Heart left ventricle (tissue), 13 donors: ENCODE measurements around the gene CDK10.

Source experiments
- POLR2A ChIP-seq, 2 donors: fragments of 450-650 bp; IDR thresholded peaks; one replicate each; pipeline ENCODE4 v1.6.1; 2017; ENCODE audit warnings: antibody characterized with exemption in 2 of 2, mild to moderate bottlenecking in 2 of 2, moderate library complexity in 2 of 2
- TF ChIP-seq, protein P1 (sequence below), 12 donors: fragments of 200-600 bp; sonication (generic) in 4 of 12; IDR thresholded peaks; one replicate each; pipeline versions ENCODE4 v1.5.0 to v1.8.0; 2018 to 2022; ENCODE audit warnings: antibody characterized with exemption in 12 of 12, mild to moderate bottlenecking in 5 of 12
- donor health status: ischemic (EF 13 %, LVEDD 7.1; RV severe dilation, severe dysfunction).
- donor health status: DM: no; HTN: yes; CAD: no.
- donor health status: DM: no; HTN: no; CAD: no.
- donor health status: ischemic (EF 25% LVEDD 6.9; RV normal size, moderate dysfunction).
- donor health status: ischemic (EF 25% LVEDD 5.7; RV mildly dilated, moderate dysfunction).
- donor health status: ischemic (EF 35%, LVEDD 5.7; RV mildly dilated, moderate dysfunction).
- donor health status: nonischemic (EF 11% LVEDD 7.7; RV severe dilation, severe dysfunction).
- donor health status: DM: yes; HTN: yes; CAD: no.
- donor health status: PGD.
- donor health status: ischemic (EF 29% LVEDD 5.4; RV normal size, mild dysfunction).
- donor health status: nonischemic (EF 23%, LVEDD 6.1; RV moderate dilation, normal function).

- TF ChIP-seq, protein P1, sequence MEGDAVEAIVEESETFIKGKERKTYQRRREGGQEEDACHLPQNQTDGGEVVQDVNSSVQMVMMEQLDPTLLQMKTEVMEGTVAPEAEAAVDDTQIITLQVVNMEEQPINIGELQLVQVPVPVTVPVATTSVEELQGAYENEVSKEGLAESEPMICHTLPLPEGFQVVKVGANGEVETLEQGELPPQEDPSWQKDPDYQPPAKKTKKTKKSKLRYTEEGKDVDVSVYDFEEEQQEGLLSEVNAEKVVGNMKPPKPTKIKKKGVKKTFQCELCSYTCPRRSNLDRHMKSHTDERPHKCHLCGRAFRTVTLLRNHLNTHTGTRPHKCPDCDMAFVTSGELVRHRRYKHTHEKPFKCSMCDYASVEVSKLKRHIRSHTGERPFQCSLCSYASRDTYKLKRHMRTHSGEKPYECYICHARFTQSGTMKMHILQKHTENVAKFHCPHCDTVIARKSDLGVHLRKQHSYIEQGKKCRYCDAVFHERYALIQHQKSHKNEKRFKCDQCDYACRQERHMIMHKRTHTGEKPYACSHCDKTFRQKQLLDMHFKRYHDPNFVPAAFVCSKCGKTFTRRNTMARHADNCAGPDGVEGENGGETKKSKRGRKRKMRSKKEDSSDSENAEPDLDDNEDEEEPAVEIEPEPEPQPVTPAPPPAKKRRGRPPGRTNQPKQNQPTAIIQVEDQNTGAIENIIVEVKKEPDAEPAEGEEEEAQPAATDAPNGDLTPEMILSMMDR (IDR thresholded peaks at IDR 0.05): no peak
- no peak for TF ChIP-seq POLR2A (IDR thresholded peaks at IDR 0.05)
Measured at GRCh38 chr16:89730610-89731234, 44.2 kb downstream of the CDK10 start.
